Left renal cortex interstitium (tissue), 4 donors: Measurements from ENCODE around the gene HDAC10. TPM values are rescaled to one million over a fixed set of nuclear protein-coding genes. Genes with fewer than 3 reads are reported as not detected.
A peak's percentile ranks its signal among the peaks of the same experiment; 100 is the strongest.

Source experiments
- DNase-seq, 4 donors: peaks; one replicate each; pipeline ENCODE4 v3.0.0-alpha.2; 2013; ENCODE audit warnings: low read depth in 4 of 4, low spot score in 2 of 4, missing footprints in 1 of 4
- polyA plus RNA-seq, 4 donors: library from polyadenylated mRNA; unstranded; fragments of 120-200 nt; gene quantifications; one replicate each; pipeline ENCODE4 v1.2.1, GENCODE V29; 2013; ENCODE audit not compliant: insufficient read length in 4 of 4

HDAC10 gene, protein sequence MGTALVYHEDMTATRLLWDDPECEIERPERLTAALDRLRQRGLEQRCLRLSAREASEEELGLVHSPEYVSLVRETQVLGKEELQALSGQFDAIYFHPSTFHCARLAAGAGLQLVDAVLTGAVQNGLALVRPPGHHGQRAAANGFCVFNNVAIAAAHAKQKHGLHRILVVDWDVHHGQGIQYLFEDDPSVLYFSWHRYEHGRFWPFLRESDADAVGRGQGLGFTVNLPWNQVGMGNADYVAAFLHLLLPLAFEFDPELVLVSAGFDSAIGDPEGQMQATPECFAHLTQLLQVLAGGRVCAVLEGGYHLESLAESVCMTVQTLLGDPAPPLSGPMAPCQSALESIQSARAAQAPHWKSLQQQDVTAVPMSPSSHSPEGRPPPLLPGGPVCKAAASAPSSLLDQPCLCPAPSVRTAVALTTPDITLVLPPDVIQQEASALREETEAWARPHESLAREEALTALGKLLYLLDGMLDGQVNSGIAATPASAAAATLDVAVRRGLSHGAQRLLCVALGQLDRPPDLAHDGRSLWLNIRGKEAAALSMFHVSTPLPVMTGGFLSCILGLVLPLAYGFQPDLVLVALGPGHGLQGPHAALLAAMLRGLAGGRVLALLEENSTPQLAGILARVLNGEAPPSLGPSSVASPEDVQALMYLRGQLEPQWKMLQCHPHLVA
- 10 to 100 TPM; 15.2 to 35.6 (median 24.8) TPM for polyA plus RNA-seq

DNA sequence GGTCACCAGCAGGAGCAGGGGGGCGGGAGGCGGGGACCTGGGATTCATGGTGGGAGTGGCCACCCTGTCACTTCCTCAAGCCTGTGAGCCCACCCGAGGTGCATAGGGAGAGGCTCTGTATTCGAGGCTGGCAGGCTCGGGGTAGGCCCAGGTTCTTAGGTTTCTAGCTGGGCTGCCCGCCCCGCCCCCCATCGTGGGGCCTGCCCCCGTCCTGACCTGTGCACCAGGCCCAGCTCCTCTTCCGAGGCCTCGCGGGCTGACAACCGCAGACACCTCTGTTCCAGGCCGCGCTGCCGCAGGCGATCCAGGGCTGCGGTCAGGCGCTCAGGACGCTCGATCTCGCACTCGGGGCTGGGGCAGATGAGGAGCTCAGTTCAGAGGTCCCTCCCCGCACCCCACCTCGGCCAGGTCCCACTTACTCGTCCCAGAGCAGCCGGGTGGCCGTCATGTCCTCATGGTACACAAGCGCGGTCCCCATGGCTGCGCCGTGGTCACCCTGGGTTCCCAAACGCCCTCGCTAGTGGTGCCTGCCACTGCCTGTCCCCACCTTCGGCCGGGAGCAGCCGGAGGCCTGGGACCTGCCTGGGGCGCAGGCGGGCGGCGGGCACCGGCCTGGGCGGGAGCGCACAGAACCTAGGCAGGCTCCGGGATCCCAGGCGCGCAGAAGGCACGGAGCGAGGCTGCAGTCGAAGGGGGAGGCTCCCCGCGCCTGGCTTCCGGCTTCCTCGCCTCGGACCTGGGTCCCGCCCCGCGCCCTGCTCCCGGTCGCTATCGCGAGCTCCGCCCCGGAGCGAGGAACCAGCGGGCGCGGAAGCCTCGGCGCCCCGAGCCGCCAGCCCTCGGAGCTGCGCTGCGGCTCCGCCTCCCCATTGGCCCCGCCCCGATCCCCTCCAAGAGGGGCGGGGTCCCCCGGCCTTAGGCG is at the start of gene HDAC10:
Gene HDAC10, minus strand, starts transcription at position 711 of the 922 bp plus-strand sequence. Its CDS starts 233 bp downstream, at position 478.
- DNase-seq = peak in 1 of 4 donors; percentile 62

GRCh38 chr22:50300620-50301257 is 49.7 kb upstream of the HDAC10 start:
- no peak for DNase-seq

DNA sequence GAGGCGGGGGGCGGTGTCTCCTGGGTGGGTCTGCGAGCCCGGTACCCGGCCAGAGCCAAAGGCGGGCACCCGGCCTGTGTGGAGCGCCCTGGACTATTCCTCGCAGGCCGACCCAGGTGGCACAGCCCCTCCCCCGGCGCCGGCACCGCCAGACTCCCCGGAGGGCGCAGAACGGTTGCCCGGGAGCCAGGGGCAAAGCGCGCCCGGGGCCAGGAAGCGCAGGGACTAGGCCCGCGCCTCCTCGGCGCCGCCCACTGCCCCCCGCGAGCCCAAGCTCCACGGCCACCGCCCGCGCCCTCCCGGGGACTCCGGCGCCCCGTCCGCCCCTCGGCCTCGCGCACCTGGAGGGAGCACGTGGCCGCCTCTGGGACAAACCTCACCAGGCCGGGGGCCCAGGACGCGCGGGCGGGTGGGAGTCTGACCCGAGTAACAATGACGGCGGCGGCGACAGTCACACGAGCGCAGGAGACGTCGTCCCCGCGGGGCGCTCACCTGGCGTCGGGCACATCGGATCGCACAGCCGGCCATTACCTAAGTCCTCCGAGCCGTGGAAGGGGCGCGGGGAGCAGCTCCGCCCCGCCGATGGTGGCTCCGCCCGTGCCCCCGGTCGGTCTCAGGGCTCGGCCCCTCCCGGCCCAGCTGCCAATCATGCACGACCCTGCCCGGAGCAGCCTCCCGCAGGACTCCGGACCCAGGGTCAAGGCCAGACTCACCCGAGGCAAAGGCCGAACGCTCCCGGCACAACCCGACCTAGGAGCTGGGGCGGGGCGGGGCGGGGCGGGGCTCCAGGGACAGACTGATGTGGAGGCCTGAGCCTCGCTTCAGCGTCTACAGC is 48.9 kb upstream of the HDAC10 start:
- no peak for DNase-seq

- no peak for DNase-seq
Measured at GRCh38 chr22:50298937-50299784, 48.1 kb upstream of the HDAC10 start.

DNA sequence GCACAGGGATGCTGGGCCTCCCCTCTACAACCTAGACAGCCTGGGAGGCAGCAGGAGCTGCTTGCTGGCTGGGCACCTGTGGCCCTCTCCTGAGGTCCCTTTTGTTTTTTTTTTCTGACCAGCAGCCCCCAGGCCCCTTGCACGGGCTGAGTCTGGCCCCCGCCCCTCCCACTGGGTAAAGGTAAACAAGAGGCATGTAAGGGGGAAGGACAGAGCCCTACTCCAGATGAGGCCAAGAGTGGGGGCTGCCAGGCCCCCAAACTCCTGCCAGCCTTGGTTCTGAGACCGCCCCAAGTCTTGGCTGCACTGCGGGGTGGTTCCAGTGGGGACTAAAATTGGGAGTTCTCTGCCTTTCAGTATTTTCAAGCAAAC is 47.2 kb upstream of the HDAC10 start:
- no peak for DNase-seq

DNA sequence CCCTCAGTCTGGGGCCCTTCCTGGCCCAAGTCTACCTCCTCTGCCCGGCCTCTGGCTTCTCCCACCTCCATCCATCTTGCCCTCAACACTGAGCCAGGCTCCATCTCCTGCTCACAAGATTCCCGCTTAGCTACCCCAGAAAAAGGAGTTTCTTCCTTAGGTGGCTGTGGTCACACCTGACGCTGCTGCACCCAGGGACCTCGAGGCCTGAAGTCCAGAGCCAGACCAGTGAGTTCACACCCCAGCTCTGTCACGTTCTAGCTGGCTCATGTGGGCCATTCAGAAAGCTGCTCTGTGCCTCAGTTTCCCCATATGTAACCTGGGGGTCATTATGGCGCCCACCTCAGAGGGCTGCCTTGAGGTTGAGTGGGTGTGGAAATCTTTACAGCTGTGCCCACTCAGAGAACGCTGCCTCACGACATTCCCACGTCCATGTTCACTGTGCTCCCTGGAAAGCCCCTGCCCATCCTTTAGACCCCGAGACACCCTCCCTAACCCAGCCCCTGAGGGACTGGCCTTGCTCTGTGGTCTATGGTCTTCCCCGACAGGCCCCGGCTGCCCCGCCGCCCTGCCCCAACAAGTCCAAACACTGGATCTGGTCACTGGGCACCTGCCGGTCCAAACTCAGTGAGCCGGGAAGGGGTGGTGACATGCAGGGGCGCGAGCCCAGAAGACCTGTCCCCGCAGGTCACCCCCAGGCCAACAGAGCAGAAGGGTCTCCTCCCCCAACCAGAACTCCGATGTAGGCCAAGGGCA is 46.6 kb upstream of the HDAC10 start:
- DNase-seq = no peak

- DNase-seq = no peak
Measured at GRCh38 chr22:50296658-50297490, 45.8 kb upstream of the HDAC10 start.

- no peak for DNase-seq
Measured at GRCh38 chr22:50294319-50294656, 43.2 kb upstream of the HDAC10 start.

DNA sequence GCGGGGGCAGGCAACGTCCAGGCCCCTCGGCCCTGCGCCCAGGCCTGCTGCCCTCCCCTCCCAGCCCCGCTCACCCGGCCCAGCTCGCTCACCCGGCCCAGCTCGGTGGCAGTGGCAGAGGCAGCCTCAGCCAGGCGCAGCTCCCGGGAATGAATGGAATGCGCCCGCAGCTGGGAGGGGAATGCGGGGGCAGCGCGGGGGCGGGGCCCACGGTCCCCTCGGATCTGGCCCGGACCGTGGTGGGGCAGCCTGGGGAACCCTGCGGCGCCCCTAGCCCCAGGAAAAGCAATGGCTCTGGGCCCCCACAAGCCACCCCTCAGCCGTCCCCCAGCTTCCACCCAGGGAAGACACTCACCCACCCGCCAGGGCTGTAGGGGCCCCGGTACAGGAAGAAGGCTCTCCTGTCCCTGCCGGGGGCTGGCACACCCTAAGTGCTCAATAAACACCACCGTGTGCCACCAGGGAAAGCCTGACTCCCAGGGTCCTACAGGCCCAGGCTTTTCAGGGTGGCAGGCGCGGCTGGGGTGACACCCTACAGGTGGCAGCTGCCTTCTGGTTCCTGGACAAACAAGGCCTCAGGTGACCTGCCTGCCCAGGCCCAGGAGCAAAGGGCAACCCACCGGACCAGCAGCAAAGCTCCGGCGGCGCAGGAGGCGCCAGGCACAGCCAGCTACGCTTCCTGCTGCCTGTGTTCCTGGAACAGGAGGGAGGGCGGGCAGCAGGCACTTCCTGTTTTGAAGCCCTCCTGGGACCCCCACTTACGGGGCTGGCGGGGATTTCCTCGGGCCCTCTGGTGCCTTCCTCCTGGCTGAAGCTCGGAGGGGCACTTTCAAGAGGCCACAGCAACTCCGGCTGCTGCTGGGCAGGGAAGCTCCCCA is 42.6 kb upstream of the HDAC10 start:
- peak in 1 of 4 donors; percentile 66 for DNase-seq

DNA sequence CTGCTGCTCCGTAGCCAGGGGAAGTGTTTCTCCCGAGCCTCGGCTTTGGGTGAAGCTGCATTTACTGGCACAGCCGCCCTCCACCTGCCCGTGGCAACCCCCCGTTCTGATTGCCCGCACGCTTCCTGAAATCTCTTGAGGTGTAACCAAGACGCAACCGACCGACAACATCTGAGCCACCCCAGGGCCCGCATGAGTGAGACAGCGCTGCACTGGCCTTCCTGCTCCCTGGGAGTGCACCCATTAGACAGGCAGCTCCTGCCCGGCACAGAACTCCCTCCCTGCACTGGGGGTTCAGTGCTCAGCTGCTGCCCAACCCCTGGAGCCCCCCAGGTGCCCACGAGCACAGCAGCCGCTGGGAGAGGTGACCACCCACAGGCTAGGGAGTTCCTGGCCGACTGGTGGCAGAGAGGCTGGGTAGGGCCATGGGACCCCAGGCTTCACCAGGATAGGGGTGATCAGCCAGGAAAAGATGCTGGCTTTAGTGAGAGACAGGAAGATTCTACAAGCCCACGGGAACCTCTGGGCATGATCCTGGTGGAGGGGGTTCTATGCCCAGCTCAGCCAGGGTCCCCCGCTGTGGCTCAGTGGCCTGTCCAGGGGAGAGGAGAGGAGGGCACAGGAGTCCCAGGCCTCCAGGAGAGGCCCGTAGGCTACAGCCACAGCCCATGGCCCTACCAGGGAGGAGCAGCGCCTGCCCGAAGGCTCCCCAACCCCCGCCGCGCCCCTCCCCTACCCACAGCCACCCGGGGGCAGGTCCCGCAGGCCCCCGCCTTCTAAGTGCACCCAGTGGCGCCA is 41.8 kb upstream of the HDAC10 start:
- no peak for DNase-seq

GRCh38 chr22:50289942-50290630 is 39.0 kb upstream of the HDAC10 start:
- DNase-seq = no peak

DNA sequence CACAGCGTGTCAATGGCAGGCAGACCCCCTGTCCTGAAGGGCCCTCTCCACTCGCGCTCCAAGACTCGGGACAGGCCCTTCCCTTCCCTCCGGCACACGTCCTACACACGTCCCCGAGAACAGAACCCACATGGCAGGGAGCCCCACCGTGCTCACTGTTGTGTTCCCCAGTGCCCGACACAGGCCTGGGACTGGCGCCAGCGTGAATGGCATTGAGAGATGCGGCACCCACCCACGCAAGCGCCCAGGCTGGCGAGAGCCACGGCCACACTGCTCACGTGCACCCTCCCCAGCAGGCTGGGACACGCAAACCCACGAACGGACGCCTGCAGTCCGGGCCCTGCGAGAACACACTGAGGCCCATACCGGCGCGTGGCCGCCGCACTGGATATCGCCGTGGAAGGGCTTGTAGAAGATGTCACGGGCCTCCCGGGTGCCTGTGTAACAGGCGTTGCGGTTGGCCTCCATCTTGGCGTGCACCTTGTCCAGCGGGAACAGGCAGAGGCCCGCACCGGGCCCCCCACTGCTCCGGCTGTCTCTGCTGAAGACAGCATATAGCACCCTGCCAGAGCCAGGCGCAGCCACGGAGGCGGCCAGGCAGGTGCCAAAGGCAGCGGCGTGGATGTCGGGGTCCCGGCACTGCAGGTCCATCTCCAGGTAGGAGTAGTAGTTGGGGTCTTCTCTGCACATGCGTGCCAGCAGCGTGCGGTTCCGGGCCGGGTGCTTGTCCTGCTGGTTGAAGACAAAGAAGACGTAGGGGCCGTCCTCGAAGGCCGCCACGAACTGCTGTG is 38.3 kb upstream of the HDAC10 start:
- DNase-seq = no peak

GRCh38 chr22:50287731-50288130 is 36.7 kb upstream of the HDAC10 start:
- no peak for DNase-seq

- DNase-seq = no peak
Measured at GRCh38 chr22:50286701-50287318, 35.7 kb upstream of the HDAC10 start.
